EH (cell line): Measurements from ENCODE around the gene PRDM16.

Experiments used
- DNase-seq: peaks from one replicate; pipeline ENCODE4 v3.0.0-alpha.2; 2015; ENCODE audit warnings: low read depth

The PRDM16 gene

DNA sequence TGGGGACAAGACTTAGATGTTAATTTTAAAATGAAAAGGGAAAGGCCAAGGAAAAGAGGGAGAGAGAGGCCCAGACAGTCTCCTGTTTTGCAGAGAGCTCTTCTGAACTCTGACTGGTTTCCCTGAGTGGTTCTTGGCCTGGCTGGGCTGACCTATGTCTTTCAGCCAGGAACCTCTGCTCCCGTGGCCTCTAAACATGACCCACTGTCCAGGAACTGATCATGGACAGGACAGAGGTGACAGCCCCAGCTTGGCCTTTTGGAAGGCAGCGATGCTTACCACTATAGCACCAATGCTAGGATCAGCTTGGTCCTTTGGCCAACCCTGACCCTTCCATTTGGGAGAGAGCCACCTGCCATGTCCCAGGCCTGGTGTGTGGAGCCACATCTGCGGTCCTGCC, 55.2 kb downstream of the PRDM16 start:
- DNase-seq, result no peak

DNA sequence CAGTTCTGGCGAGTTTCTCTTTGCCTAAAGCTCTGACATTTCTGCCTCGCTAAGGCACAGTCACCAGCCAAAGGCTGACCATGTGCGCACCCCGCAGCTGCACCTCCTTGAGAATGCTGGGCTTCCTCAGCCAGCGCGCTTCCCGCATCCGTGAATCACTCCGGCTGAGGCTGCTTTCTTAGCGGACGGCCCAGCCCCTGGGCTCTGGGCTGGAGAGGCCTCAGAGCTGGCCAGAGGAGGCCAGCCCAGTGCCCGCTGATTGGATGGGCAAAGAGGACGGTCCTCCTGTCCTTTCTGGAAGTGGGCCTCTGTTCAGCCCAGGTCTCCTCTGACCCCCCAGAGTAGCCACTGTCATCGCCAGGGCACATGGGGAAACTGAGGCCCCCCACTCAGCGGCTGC, 56.1 kb downstream of the PRDM16 start:
- DNase-seq, result no peak

DNA sequence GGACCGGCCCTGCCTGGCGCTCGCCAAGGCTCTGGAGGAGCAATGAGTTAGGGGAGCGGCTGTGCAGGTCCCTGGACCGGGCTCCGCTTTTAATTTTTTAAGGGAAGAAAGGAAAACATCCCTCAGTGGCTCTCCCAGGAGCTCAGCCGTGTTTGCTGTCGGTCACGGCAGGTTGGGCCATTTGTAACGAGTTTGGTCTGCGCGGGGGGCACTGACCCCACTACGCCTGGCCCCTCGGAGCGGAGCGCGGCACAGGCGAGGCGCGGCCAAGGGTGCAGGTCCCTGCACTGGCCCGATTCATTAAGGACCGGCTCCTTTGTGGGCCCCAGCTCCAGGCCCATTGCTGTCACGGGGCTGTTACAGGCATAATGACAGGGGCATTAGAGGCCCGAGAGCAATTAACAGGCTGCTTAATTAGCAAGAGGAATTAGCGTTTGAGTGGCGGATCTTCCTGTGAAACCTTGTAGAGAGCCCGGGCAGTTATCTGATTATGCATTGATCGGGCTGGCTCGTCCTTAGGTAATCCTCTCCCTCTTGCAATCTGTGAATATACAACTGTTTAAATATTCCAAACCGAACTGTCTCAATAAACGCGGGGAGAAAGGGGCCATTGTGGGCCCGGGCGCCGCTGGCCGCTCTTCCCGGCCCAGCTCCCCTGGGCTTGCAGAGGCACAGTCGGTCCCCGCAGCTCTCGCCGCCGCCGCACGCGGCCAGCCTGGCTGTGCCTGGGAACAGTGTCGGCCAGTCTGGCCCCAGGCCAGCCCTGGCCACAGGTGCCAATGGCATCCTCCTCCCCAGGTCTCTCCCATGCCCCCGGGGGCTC, 56.8 kb downstream of the PRDM16 start:
- no peak for DNase-seq

DNA sequence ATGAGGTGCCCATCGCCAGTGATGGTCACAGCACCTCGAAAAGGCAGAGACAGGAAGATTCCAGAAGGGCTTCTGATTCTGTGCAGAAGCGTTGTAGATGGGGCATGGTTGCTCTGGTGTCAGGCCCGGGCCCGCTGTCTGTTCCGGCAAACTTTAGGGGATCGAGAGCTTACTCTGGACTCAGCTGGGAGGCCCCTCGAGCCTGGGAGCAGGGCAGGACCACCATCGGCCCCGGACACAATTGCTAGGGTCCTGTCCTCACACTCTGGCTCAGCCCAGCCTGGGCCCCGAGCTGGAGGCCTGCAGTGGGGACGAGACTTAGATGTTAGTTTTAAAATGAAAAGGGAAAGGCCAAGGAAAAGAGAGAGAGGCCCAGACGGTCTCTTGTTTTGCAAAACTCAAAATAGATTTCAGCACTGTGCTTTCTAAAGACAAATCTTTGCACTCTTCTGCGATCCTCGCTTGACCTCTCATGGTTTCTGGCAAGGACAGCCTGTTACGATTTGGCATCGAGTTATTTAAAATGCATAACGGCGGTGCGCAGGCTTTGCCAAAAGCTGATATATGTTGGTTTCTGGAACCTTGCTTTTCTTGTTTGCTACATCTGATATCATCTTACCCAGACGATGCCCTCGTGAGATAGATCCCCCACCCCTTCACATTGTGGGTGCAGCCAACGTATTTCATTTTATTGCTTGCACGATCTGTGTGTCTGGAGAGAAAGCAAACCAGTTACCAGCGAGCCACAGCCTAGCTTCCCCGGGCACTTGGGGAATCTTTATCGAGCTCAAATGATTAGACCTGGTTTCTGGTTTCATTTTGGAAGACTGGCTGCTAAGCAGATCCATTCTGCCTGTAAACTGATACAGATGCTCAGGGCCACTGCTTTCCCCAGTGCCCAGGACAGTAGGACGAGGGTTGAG, 58.0 kb downstream of the PRDM16 start:
- no peak for DNase-seq

- DNase-seq, result no peak
Observed at GRCh38 chr1:3127738-3128137, 58.7 kb downstream of the PRDM16 start.

- no peak for DNase-seq
Observed at GRCh38 chr1:3128431-3129132, 59.6 kb downstream of the PRDM16 start.

DNA sequence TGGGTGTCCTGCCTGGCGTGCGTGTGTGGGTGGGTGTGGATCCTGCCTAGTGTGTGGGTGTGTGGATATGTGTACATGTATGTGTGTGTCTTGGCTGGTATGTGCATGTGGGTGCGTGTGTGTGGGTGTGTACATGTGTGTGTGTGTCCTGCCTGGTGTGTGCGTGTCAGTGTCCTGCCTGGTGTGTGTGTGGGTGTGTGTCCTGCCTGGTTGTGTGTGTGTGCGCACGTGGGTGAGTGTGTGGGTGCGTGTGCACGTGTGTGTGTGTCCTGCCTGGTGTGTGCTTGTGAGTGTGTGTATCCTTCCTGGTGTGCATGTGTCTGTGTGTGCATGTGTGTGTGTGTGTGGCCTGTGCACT, 60.1 kb downstream of the PRDM16 start:
- no peak for DNase-seq

DNA sequence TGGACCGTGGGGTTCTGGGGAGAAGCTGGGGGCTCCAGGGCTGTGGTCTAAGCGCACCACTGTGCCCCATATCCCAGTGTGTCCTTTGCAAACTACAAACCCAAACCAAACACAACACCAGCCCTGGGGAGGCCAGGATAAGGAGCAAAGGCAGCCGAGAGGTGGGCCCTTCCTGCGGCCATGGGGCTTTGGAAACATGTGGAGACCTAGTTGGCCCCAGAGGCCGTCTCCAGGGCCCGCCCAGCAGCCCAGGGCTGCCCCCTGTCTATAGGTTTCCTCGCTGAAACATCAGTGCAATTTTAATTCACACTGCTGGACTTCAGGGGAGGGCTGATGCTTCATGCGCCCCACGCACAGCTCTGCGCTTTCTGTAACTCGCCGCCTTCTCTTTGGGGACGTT, 61.3 kb downstream of the PRDM16 start:
- no peak for DNase-seq

DNA sequence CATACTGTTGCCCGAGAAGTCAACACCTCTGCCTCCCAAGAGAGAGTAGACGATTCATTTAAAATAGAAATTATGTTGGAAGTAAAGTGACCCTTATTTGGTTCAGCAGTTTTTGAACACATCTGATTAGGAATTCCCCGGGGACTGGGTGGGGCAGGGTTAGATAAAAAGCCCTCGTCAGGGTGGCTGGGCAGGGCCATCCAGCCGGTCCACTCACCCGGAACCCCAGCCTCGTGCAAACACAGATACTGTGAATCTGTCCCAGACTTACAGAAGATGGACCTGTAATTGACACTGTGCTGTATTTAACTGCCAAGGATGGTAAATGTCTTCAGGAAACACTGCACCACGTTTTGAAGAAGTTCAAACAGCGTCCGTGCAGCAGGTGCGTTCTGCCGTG, 63.7 kb downstream of the PRDM16 start:
- no peak for DNase-seq

- DNase-seq, result no peak
Observed at GRCh38 chr1:3133686-3134085, 64.7 kb downstream of the PRDM16 start.

DNA sequence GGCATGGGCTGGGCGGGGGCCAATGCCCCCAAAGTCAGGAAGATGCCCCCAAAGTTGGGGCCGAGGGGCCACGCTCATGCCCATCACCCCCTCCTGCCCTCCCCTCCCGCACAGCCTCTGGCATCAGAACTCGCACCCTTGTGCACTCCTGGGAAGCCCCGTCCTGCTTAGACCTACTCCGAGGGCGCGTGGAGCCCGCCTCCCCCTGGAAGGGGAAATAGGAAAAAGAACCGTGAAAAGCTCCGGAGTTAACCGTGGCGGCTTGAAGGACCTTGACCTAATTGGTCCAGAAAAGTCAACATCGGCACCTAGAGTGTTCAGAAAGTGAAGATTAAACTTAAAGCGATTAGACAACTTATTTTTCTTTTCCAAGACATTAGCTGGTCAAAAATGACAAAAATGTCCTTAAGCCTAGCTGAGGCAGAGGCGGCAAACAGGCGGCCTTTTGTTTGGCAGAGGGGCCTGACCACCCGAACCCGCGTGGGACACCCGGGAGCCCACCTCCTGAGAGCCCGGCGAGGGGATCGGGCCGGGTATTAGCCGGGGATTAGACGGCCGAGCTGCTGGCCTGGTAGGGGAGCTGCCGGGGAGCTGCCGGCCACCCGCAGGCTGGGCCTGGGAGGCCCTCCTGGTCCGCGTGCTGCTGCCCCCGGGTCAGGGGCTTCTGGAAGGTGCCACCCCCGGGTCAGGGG, 65.5 kb downstream of the PRDM16 start:
- no peak for DNase-seq

DNA sequence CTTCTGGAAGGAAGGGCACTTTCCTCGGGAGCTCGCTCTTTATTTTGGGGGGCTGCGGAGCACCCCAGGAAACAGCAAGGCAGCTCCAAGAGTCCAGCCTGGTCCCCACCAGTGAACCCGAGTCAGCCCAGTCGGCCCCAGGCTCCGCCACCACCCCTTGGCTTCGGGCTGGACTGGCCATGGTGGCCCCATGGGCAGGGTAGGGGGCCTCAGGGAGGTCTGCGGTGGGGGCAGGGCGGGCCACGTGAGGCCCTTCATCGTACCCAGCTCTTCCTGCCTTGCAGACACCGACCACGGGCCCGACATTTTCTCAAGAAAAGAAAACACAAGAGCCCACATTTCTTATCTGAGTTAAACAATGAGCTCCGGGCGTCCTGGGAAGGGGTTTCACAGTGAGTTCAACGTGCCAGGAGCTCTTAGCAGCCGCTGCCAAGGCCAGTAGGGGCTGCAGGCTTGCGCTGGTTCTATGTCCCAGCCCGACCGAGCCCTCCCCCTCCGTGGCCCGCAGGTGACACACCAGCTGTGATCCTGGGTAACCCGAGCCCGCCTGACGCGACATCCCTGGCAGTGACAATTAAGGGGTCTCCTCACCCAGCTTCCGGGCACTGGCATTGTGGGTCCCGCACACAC, 66.2 kb downstream of the PRDM16 start:
- DNase-seq, result no peak

- DNase-seq, result no peak
Observed at GRCh38 chr1:3135744-3136455, 66.9 kb downstream of the PRDM16 start.

- no peak for DNase-seq
Observed at GRCh38 chr1:3136532-3136931, 67.5 kb downstream of the PRDM16 start.

DNA sequence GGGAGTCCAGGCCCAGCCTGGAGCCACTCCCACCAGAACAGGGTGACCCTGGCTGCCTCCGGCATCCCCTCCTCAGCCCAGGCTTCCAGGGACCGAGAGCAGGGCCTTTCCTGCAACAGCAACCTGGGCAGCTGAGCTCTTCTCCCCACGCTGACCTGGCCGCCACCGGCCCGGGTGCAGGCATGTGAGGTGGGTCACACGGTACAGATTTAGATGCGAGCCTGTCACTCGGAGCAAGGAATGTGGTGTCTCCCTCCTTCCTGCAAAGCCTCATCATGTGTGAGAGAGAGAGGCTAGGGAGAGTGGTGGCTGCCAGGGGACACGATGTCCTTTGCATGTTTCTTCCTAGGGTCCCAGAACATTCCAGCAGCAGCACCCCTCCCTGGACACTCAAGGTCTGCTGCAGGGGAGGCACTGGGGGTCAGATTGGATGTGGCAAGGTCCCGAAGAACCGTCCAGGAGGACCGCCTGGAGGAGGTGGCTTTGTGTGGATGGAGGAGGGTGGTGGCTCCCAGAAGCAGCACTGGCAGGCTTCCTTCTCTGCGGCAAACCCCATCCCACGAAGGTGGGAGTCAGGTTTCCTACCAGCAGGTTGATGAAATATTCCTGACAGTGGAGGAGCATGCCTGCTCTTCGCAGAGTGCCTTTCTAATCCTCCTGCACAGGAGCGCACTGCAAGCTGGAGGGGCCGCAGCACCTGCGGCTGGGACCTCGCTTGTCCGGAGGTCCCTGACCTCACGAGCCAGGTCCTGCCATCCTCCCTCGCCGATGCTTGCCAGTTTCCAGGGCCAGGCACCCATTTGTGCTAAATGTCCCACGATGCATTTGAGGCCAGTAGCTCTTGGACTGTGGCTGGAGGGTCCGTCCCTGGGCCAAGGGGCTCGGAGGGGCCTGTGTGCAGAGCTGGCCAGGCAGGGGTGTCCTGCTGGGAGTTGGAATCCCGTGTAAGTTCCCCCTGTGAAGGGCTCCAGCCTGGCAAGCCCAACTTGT, 68.4 kb downstream of the PRDM16 start:
- no peak for DNase-seq

DNA sequence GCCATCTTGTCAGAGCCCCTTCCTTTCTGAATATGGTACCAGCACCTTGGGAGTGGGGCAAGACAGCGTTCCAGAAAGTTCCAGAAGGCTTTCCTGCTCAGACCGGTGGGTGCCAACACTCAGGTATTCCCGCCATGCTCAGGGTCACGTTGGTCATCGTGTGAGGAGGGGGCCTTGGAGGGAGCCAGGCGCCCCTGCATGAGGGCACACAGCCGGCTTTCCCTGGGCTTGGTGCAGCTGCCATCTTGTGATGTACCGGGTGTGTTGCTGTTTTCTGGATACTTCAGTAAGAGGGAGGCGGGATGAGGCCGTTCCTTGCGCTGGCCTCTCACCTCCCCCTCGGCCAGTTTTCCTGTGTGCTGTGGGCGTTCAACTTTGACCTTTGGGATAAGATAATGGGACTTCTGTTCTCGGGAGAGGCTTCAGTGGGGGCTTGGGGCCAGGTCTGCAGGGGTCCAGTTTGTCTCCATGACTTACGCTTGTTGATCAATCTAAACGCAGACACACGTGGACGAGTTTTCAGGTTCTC, 69.7 kb downstream of the PRDM16 start:
- DNase-seq, result no peak

DNA sequence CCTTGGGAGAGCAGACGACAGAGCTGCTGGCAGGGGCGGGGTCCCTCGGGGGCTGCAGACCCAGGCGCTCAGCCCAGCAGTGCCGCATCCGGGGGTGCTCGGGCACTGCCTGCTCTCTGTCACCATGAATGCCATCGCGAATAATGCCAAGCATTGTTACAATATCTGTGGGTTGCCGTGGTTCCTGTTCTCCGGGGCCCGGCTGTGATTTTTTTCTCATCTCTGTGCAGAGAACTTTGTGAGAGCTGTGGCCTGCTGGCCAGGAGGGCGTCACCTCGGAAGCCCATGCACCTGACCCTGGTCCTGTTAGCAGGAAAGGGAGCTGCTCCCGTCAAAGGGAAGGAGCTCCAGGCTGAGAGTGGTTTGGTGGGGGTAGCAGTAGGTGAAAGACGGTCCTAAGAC, 70.4 kb downstream of the PRDM16 start:
- no peak for DNase-seq

GRCh38 chr1:3139871-3140361, 70.9 kb downstream of the PRDM16 start:
- DNase-seq, result no peak

- DNase-seq, result no peak
Observed at GRCh38 chr1:3140437-3140836, 71.4 kb downstream of the PRDM16 start.
